GM23248 (cell line): Measurements from ENCODE around the gene GXYLT2. TPM values are rescaled to one million over a fixed set of nuclear protein-coding genes. Genes with fewer than 3 reads are reported as not detected.

Source experiments
- DNase-seq: peaks from one replicate; pipeline ENCODE4 v3.0.0-alpha.2; 2015
- H2AFZ ChIP-seq: fragments of 200-600 bp; sonication (generic); 2 replicates; pipeline ENCODE4 v1.6.1; 2016; ENCODE audit warnings: antibody characterized with exemption
- H3F3A ChIP-seq: fragments of 200-600 bp; sonication (generic); 2 replicates; pipeline ENCODE4 v1.6.1; 2016; ENCODE audit warnings: mild to moderate bottlenecking, antibody characterized with exemption, mixed run types; ENCODE audit not compliant: insufficient read depth
- H3K27ac ChIP-seq: fragments of 200-600 bp; sonication (generic); 2 replicates; pipeline ENCODE4 v1.5.1; 2016; ENCODE audit warnings: mild to moderate bottlenecking
- H3K27me3 ChIP-seq: fragments of 200-600 bp; sonication (generic); replicated peaks from 2 replicates; pipeline ENCODE4 v1.6.1; 2016; ENCODE audit warnings: mild to moderate bottlenecking; ENCODE audit not compliant: insufficient read depth
- H3K36me3 ChIP-seq: fragments of 200-600 bp; sonication (generic); 2 replicates; pipeline ENCODE4 v1.6.1; 2016; ENCODE audit warnings: low read depth, mild to moderate bottlenecking
- H3K4me1 ChIP-seq: fragments of 200-600 bp; sonication (generic); 2 replicates; pipeline ENCODE4 v1.6.1; 2016; ENCODE audit warnings: mild to moderate bottlenecking; ENCODE audit not compliant: insufficient read depth
- H3K4me2 ChIP-seq: fragments of 200-600 bp; sonication (generic); one replicate; pipeline ENCODE4 v1.6.1; 2016; ENCODE audit warnings: mild to moderate bottlenecking; ENCODE audit not compliant: unreplicated experiment
- H3K4me3 ChIP-seq: fragments of 200-600 bp; sonication (generic); 2 replicates; pipeline ENCODE4 v1.5.1; 2016; ENCODE audit warnings: mild to moderate bottlenecking
- H3K79me2 ChIP-seq: fragments of 200-600 bp; sonication (generic); 2 replicates; pipeline ENCODE4 v1.6.1; 2016; ENCODE audit warnings: mild to moderate bottlenecking; ENCODE audit not compliant: insufficient read depth
- H3K9ac ChIP-seq: fragments of 200-600 bp; sonication (generic); 2 replicates; pipeline ENCODE4 v1.6.1; 2016; ENCODE audit warnings: mild to moderate bottlenecking
- H3K9me2 ChIP-seq: fragments of 200-600 bp; sonication (generic); 2 replicates; pipeline ENCODE4 v1.6.1; 2016; ENCODE audit warnings: mixed run types, mild to moderate bottlenecking, moderate library complexity; ENCODE audit not compliant: insufficient read depth
- H3K9me3 ChIP-seq: fragments of 200-600 bp; sonication (generic); one replicate; pipeline ENCODE4 v1.6.1; 2017; ENCODE audit warnings: low read depth
- H4K20me1 ChIP-seq: fragments of 200-600 bp; sonication (generic); 2 replicates; pipeline ENCODE4 v1.6.0; 2016; ENCODE audit not compliant: insufficient read depth
- EZH2 ChIP-seq: fragments of 200-600 bp; sonication (generic); IDR thresholded peaks from 2 replicates; pipeline ENCODE4 v1.6.1; 2018; ENCODE audit warnings: antibody characterized with exemption, mild to moderate bottlenecking; ENCODE audit not compliant: insufficient read depth, poor library complexity, severe bottlenecking
- EZH2phosphoT487 ChIP-seq: fragments of 200-600 bp; sonication (generic); IDR thresholded peaks from 2 replicates; pipeline ENCODE4 v1.6.1; 2018; ENCODE audit warnings: antibody characterized with exemption, moderate library complexity, mild to moderate bottlenecking, low read depth; ENCODE audit not compliant: insufficient read depth
- WGBS, 2 experiments: methylation state at CpG; one replicate each; pipeline ENCODE4 v1.1.6; 2015 to 2017; ENCODE audit warnings: low lambda C conversion rate in 2 of 2, low coverage in 1 of 2; ENCODE audit errors: missing lambda C conversion rate in 2 of 2; 5-methylcytosine and 5-hydroxymethylcytosine counted together
- in situ Hi-C: fragments of 300-500 bp; cut with MboI; formaldehyde crosslinking; loops from 2 replicates; pipeline ENCODE4 v1.15.0; 2020
- polyA plus RNA-seq: library from polyadenylated mRNA; unstranded; fragments of >200 nt; fragmentation: Nextera tagmentation; extraction: Ambion mirVana; gene quantifications from 2 replicates; pipeline ENCODE4 v1.2.1, GENCODE V29; 2016
- total RNA-seq: library from RNA; depleted of rRNA; stranded (reverse); fragments of >200 nt; shearing (Covaris generic); gene quantifications from 2 replicates; pipeline ENCODE4 v1.2.3, GENCODE V29; 2014

GXYLT2 gene
- total and polyA plus RNA-seq, 2 experiments from 2014 or later = 1.2 to 13.2 TPM

GRCh38 chr3:72847282-72847681, 40.6 kb upstream of the GXYLT2 start:
- peak overlapping the region; percentile 97 for H3K4me2 ChIP-seq
- no peaks in the 10 kb centered on the region for H3K9me2 ChIP-seq
- H2AFZ ChIP-seq = peak overlapping the region; percentile 93
- 1% methylated on average over 6 of the region's 6 CpGs for WGBS, 2 experiments
- H3K27me3 ChIP-seq = no peaks in the 10 kb centered on the region
- H3K9ac ChIP-seq = peak overlapping the region; percentile 79
- in situ Hi-C loops = no loop called here
- peaks cover 5% of the 10 kb centered on the region; the same call in 1 of the 2 replicates for H4K20me1 ChIP-seq
- H3K9me3 ChIP-seq = no peaks in the 10 kb centered on the region
- peaks cover 8% of the 10 kb centered on the region; the same call in 1 of the 2 replicates for H3K36me3 ChIP-seq
- H3K27ac ChIP-seq = peak overlapping the region; percentile 63
- H3F3A ChIP-seq = no peaks in the 10 kb centered on the region
- peaks cover 51% of the 10 kb centered on the region for H3K79me2 ChIP-seq
- no peak for TF ChIP-seq EZH2
- TF ChIP-seq EZH2phosphoT487 = no peak
- peaks cover 38% of the 10 kb centered on the region for H3K4me1 ChIP-seq
- peak; percentile 13 for DNase-seq
- peak overlapping the region; percentile 92 for H3K4me3 ChIP-seq

DNA sequence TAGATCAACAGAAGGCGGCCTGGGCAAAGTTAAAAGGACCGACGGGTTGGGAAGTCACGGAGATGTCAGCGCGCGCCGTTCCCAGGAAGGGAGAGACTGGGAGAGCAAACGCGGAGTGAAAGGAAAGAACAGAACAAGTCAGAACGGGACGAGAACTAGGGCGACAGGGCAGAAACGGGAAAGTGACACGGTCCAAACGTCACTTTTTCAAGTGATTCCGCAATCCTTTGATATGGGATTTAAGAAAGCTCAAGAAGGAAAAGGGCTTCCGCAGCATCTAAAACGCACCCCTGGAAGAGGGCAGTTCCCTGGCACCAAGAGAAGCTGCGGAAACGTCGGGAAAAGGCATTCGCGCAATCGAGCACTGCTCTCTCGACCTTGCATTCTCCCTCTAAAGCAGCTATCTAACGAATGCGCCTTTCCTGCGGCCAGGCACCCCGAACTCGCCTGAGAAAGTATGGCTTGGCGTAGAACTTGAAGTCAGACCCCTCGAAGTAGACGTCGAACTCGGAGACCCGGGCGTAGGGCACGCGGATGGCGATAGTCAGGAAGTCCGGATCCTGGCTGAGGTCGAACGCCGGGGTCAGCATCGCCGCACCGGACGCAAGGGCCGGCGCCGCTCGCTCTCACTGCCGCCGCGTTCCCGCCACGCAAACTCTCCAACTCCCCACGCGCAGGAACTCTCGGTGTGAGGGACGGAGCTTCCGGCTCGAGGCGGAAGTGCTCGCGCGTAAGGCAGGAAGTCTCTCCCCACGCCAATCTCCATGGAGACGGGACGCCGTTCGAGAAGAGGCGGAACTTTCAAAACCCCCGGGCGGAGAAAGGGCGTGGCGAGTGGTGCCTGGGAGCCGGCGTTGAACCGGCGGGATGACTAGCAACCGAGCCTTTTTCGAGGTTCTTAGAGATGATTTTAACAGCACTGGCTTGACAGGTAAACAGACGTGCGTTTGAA, 39.8 kb upstream of the GXYLT2 start, which contains the start of gene SHQ1:
Gene SHQ1 (minus strand): TSS at position 695 of the 952 bp plus-strand sequence. CDS start 105 bp downstream, at position 590.
- H4K20me1 ChIP-seq = peaks cover 5% of the 10 kb centered on the region; the same call in 1 of the 2 replicates
- H3K9me3 ChIP-seq = no peaks in the 10 kb centered on the region
- peak within 1 kb of the TSS; percentile 79 for H3K9ac ChIP-seq
- peak within 1 kb of the TSS; percentile 93 for H2AFZ ChIP-seq
- in situ Hi-C loops = no loop called here
- WGBS, 2 experiments = 1 to 2% methylated on average over 83 to 84 of the region's 86 CpGs
- no peaks in the 10 kb centered on the region for H3F3A ChIP-seq
- DNase-seq = peak; percentile 98
- peaks cover 47% of the 10 kb centered on the region for H3K79me2 ChIP-seq
- H3K27ac ChIP-seq = peak within 1 kb of the TSS; percentile 63
- TF ChIP-seq EZH2 = no peak
- no peak for TF ChIP-seq EZH2phosphoT487
- peak within 1 kb of the TSS; percentile 97 for H3K4me2 ChIP-seq
- peaks cover 4% of the 10 kb centered on the region; the same call in 1 of the 2 replicates for H3K36me3 ChIP-seq
- H3K4me3 ChIP-seq = peak within 1 kb of the TSS; percentile 92
- H3K27me3 ChIP-seq = no peaks in the 10 kb centered on the region
- H3K4me1 ChIP-seq = peaks cover 38% of the 10 kb centered on the region
- H3K9me2 ChIP-seq = no peaks in the 10 kb centered on the region

GRCh38 chr3:72848703-72849081, 39.2 kb upstream of the GXYLT2 start:
- no peaks in the 10 kb centered on the region for H3K36me3 ChIP-seq
- DNase-seq = peak; percentile 60
- H3F3A ChIP-seq = no peaks in the 10 kb centered on the region
- H4K20me1 ChIP-seq = peaks cover 5% of the 10 kb centered on the region; the same call in 1 of the 2 replicates
- H3K9ac ChIP-seq = peak overlapping the region; percentile 79
- WGBS, 2 experiments = 1 to 2% methylated on average over 11 of the region's 11 CpGs
- in situ Hi-C loops = no loop called here
- H3K27me3 ChIP-seq = no peaks in the 10 kb centered on the region
- H2AFZ ChIP-seq = peak overlapping the region; percentile 93
- peaks cover 40% of the 10 kb centered on the region for H3K79me2 ChIP-seq
- H3K4me3 ChIP-seq = peak overlapping the region; percentile 92
- H3K4me1 ChIP-seq = peaks cover 38% of the 10 kb centered on the region
- H3K4me2 ChIP-seq = peak overlapping the region; percentile 97
- no peaks in the 10 kb centered on the region for H3K9me3 ChIP-seq
- H3K27ac ChIP-seq = no peak overlapping the region
- H3K9me2 ChIP-seq = no peaks in the 10 kb centered on the region
- TF ChIP-seq EZH2 (no peak), EZH2phosphoT487 (no peak)

- no peaks in the 10 kb centered on the region for H3K79me2 ChIP-seq
- H3K36me3 ChIP-seq = no peaks in the 10 kb centered on the region
- H4K20me1 ChIP-seq = no peaks in the 10 kb centered on the region
- H3K9ac ChIP-seq = no peak overlapping the region
- no peak overlapping the region for H2AFZ ChIP-seq
- no peak overlapping the region for H3K27ac ChIP-seq
- no peak overlapping the region for H3K4me2 ChIP-seq
- DNase-seq = no peak
- 0 out of 2 replicates have a peak, but pooled peaks cover 4% of the 10 kb centered on the region for H3K4me1 ChIP-seq
- H3K9me2 ChIP-seq = no peaks in the 10 kb centered on the region
- no peaks in the 10 kb centered on the region for H3F3A ChIP-seq
- in situ Hi-C loops = loop anchor here (10.0 kb wide), 1 partner anchor 230 kb away; no protein-coding TSS in a partner anchor
- H3K4me3 ChIP-seq = no peak overlapping the region
- WGBS, 2 experiments = 31 to 34% methylated on average over 7 of the region's 7 CpGs
- no peaks in the 10 kb centered on the region for H3K27me3 ChIP-seq
- TF ChIP-seq EZH2phosphoT487 = no peak
- no peak for TF ChIP-seq EZH2
- no peaks in the 10 kb centered on the region for H3K9me3 ChIP-seq
Observed at GRCh38 chr3:72855001-72855400, 32.8 kb upstream of the GXYLT2 start.
